ENCODE results near the gene TNFRSF17. TPM values are rescaled to one million over a fixed set of nuclear protein-coding genes. Genes with fewer than 3 reads are reported as not detected.

TNFRSF17 gene
- total and polyA plus RNA-seq, 2 of the 8 experiments (the other 6 are each of a cell fraction or from before 2014, with no cell fraction given), result not detected

- no peak overlapping the region for H3K14ac ChIP-seq (ENCODE audit: insufficient read length)
- H2BK20ac ChIP-seq (ENCODE audit: low read length), result no peak overlapping the region
- no peak overlapping the region for H3K18ac ChIP-seq (ENCODE audit: extremely low read depth, low read length)
- no peaks in the 10 kb centered on the region for H3K79me2 ChIP-seq (ENCODE audit: control insufficient read depth in 1 of 2, insufficient read depth in 2 of 2, low read length in 2 of 2)
- no peak overlapping the region for H3K4ac ChIP-seq (replicated peaks; ENCODE audit: insufficient read length, low read depth, low read length)
- no peak overlapping the region for H4K91ac ChIP-seq (replicated peaks; ENCODE audit: insufficient read length, low read length)
- H3K9ac ChIP-seq (replicated peaks in 1 of 4; ENCODE audit: extremely low read depth in 1 of 4, low read depth in 3 of 4, low read length in 3 of 4), result no peak overlapping the region
- no peaks in the 10 kb centered on the region for H3K79me1 ChIP-seq (ENCODE audit: low read depth, low read length)
- H2BK15ac ChIP-seq (ENCODE audit: low read length), result no peak overlapping the region
- H4K20me1 ChIP-seq (replicated peaks in 1 of 2; ENCODE audit: control insufficient read depth in 1 of 2, insufficient read depth in 2 of 2, low read length in 2 of 2), result peaks cover 0 to 2% of the 10 kb centered on the region in 2 experiments
- no peak overlapping the region for H3K27ac ChIP-seq (ENCODE audit: low read depth, low read length)
- no peak for DNase-seq (ENCODE audit: low read depth in 1 of 2, low spot score in 2 of 2)
- no peaks in the 10 kb centered on the region for H3K27me3 ChIP-seq (replicated peaks in 1 of 4; ENCODE audit: control insufficient read depth in 3 of 4, extremely low read depth in 1 of 4, insufficient read depth in 3 of 4, low read length in 3 of 4)
- no peaks in the 10 kb centered on the region for H3K9me3 ChIP-seq (ENCODE audit: insufficient read depth in 2 of 2, low read depth in 1 of 2, low read length in 1 of 2)
- no peak overlapping the region for H3K56ac ChIP-seq (replicated peaks; ENCODE audit: insufficient read length, low read depth, low read length)
- POLR2A ChIA-PET (ENCODE audit: partially characterized antibody), result no interaction called here
- no peak overlapping the region for H3K23ac ChIP-seq (ENCODE audit: insufficient read length)
- no peak overlapping the region for H2AK5ac ChIP-seq (ENCODE audit: low read depth, low read length)
- no peaks in the 10 kb centered on the region for H3K23me2 ChIP-seq (ENCODE audit: low read depth, low read length)
- H3K36me3 ChIP-seq (ENCODE audit: control insufficient read depth in 2 of 4, insufficient read depth in 4 of 4, low read length in 3 of 4), result no peaks in the 10 kb centered on the region
- no peak overlapping the region for H3K4me3 ChIP-seq (ENCODE audit: extremely low read depth in 1 of 4, insufficient read depth in 2 of 4, low read depth in 3 of 4, low read length in 4 of 4)
- H4K5ac ChIP-seq (ENCODE audit: insufficient read length, low read depth, low read length), result no peak overlapping the region
- H2BK120ac ChIP-seq (replicated peaks; ENCODE audit: low read depth, low read length), result no peak overlapping the region
- H3K4me1 ChIP-seq (replicated peaks in 1 of 4; ENCODE audit: control insufficient read depth in 3 of 4, insufficient read depth in 4 of 4, low read length in 3 of 4), result no peaks in the 10 kb centered on the region
- CTCF ChIA-PET (ENCODE audit: partially characterized antibody), result interaction anchor here (1.1 to 3.2 kb wide), 2 partner anchors 15 to 93 kb away, joined by 4 to 8 read pairs; no protein-coding TSS in a partner anchor
- no peak overlapping the region for H2BK12ac ChIP-seq (ENCODE audit: low read depth, low read length)
- H3K4me2 ChIP-seq (ENCODE audit: insufficient read depth in 1 of 2, low read depth in 2 of 2, low read length in 2 of 2), result no peak overlapping the region
- WGBS, 2 experiments (ENCODE audit: extremely low coverage in 1 of 2, insufficient coverage in 1 of 2, insufficient read length in 1 of 2, insufficient replicate concordance in 2 of 2, low coverage in 1 of 2, low lambda C conversion rate in 2 of 2, missing lambda C conversion rate in 1 of 2), result 90% methylated on average over 6 of the region's 6 CpGs; no CpG with 5 or more reads in 1 of the 2 experiments
- no peak overlapping the region for H2AFZ ChIP-seq (ENCODE audit: low read length)
- H2BK5ac ChIP-seq (ENCODE audit: low read depth, low read length), result no peak overlapping the region
- no peak for FAIRE-seq
- no peak overlapping the region for H4K8ac ChIP-seq (ENCODE audit: extremely low read depth, insufficient read depth, low read length)
- no peak for TF ChIP-seq RAD21 (IDR thresholded peaks at IDR 0.05 in 1 of 2, conservative IDR thresholded peaks at IDR 0.05 in 1 of 2; ENCODE audit: low read depth in 2 of 2, low read length in 2 of 2)
- no peak for TF ChIP-seq YY1 (IDR thresholded peaks at IDR 0.05; ENCODE audit: low read depth, low read length)
- TF ChIP-seq HDAC6 (IDR thresholded peaks at IDR 0.05; ENCODE audit: low read depth, low read length), result no peak
- no peak for TF ChIP-seq SRF (IDR thresholded peaks at IDR 0.05; ENCODE audit: low read depth, low read length)
- no peak for TF ChIP-seq POLR2AphosphoS5 (IDR thresholded peaks at IDR 0.05; ENCODE audit: low read depth, low read length)
- TF ChIP-seq CBX5 (IDR thresholded peaks at IDR 0.05; ENCODE audit: low read depth, low read length), result no peak
- no peak for TF ChIP-seq RBBP5 (IDR thresholded peaks at IDR 0.05; ENCODE audit: borderline replicate concordance, low read depth, low read length)
- TF ChIP-seq E2F6 (IDR thresholded peaks at IDR 0.05), result no peak
Measured at GRCh38 chr16:11963706-11964105, 1.3 kb upstream of the TNFRSF17 start.

Data from H1 (cell line).